Left ventricle myocardium superior (tissue), 1 donor: ENCODE measurements around the gene NAGK. TPM values are rescaled to one million over a fixed set of nuclear protein-coding genes. Genes with fewer than 3 reads are reported as not detected.
"Not testable (repeated sequence)": the region's sequence is repeated elsewhere in the genome, so short reads cannot be mapped to it uniquely, and the experiment has no call there.

Source experiments
- ATAC-seq: fragments of 200-7000 bp; cut with Tn5 transposase; one replicate; pipeline ENCODE4 v1.9.1; 2020; ENCODE audit warnings: mild to moderate bottlenecking, moderate library complexity
- DNase-seq: peaks from one replicate; pipeline ENCODE4 v3.0.0-alpha.2; 2020
- intact Hi-C: fragments of 100-400 bp; cut with micrococcal nuclease; formaldehyde crosslinking; loops from one replicate; pipeline ENCODE4 v1.11.0; 2022
- total RNA-seq: library from RNA; stranded (reverse); fragmentation: NEBNext Ultra II Directional; extraction: Animal tissue kit (Norgen Biotek cat#: 25700); gene quantifications from one replicate; pipeline ENCODE4 v1.2.1, GENCODE V29; 2021
- donor health status: DM: no; HTN: yes; CAD: no; lungs with severe emphysema.

NAGK gene
- total RNA-seq, 1 donor from 2014 or later: 47.8 TPM

DNA sequence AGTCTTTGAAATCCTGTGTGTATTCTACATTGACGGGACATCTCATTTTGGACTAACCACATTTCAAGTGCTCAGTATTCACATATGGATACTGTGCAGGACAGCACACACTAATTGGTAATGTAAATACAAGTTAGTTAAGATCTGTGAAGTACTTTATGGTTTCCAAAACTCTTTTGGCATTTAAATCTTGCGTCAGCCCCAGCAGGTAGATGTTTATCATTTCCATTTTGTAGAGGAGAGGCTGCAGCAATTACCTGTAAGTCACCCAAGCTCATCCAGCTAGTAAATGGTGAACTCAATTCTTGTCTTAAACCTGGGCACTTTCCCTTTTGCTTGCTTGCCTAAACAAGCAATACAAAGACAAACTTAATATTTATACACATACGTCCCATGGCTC is 1.6 kb upstream of the NAGK start:
- DNase-seq (no peak), ATAC-seq (no peak)
- intact Hi-C loops: no loop called here

DNA sequence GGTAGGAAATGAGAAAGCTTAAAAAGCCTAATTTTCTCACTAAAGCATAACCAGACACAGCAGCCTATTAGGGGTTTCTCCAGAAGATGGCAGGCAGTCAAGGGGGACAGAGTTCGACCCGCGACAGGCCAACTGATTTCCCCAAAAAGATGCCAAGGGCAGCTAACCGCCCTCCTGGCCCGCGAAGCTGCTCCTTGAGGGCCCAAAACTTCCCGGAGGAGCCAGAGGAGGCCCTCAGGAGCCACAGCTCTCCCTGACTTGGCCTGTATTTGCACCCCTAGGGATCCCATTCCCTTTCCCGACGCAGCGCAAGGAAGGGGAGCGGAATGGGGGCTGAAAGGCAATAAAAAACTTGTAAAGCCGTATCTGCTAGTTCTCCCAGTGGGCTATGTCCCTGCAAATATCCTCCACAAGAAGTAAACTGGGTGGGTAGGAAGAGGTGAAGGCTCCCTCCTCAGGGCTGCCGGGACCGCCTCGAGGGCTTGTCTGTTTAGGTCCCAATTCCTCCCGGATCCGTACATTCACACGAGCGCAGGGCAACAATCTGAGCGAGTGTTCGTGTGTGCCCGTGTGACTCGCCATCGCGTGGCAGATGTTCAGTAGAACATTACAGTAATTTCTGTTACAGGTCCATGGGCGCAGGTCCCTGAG is 756 bp upstream of the NAGK start:
- intact Hi-C loops: no loop called here
- DNase-seq: no peak
- peak; percentile 40 for ATAC-seq

DNA sequence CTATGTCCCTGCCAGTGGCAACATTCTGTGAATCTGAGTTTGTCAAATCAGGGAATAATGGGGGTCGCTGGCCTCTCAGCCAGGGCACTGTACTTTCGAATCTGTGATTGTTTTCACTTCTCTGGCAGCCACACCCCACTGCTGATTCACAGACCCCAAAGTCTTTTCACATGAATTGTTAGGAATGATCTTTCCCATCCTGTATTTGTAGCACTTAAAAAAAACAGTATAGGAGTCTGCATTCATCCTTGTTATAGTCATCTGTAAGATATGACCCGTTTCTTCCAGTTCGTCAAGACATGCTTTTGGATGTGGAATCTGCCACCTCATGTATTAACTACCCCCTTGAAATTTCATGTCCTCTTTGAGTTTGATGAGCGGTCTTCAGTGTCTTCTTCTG is 928 bp downstream of the NAGK start:
- intact Hi-C loops: no loop called here
- ATAC-seq: no peak

DNA sequence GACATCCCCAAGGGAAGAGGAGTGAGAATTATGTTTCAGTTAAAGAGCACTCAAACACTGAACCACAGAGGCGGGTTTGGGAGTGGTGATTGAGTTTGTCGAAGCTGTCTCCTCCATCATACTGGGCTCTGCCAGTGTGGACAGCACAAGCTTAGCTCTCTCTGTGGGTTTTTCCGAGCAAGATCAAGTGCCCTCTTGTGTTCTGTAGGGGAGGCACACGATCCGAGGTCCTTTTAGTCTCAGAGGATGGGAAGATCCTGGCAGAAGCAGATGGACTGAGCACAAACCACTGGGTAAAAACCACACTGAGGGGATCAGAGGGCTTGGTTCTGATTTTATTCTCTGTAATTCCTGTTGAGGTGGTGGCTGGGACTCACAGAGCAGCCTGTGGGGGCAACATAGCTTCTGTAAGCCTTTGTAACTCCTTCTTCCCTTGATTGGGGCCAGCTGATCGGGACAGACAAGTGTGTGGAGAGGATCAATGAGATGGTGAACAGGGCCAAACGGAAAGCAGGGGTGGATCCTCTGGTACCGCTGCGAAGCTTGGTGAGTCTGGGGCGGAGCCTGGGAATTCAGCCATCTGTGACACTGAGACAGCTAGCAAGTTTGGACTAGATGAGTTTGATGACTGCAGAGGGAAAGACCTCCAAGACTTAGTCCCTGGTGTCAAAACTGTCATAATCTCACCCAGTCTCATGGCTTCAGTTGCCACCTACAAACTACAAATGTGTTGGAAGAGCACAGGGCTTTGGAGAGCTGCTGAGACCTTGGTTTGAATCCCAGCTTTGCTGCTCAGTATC is 2.0 kb downstream of the NAGK start:
- ATAC-seq (no peak), DNase-seq (no peak)
- intact Hi-C loops: no loop called here

More for the DNA sequence above, 928 bp downstream of the NAGK start:
- no peak for DNase-seq

DNA sequence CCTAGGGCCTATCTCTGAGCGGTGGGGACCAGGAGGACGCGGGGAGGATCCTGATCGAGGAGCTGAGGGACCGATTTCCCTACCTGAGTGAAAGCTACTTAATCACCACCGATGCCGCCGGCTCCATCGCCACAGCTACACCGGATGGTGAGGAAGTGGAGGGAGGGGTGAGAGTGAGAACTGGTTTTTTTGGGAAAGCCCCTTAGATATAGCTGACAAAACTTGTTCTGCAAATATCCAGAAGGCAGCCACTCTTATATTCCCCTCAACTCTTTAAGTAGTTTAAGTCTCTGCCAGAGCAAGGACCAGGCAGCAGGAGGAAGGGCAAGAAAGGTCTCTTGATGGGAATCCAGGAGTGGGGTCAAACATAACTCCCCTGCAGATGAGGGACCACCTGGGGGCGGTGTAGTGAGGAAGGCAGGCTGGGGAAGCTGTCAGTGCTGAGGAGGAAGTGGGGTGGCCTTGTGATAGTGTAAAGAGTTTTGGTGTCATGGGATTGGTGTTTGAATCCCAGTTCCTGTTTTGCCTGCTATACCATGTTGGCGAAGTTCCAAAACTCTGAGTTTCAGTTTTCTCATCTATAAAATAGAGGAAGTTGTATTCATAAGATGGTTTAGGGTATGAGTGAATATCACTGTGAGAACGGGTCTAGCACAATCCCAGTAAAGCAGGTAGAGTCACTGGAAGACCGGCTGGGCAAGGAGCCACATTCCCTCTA is 3.4 kb downstream of the NAGK start:
- ATAC-seq: no peak
- intact Hi-C loops: no loop called here
- DNase-seq: no peak

DNA sequence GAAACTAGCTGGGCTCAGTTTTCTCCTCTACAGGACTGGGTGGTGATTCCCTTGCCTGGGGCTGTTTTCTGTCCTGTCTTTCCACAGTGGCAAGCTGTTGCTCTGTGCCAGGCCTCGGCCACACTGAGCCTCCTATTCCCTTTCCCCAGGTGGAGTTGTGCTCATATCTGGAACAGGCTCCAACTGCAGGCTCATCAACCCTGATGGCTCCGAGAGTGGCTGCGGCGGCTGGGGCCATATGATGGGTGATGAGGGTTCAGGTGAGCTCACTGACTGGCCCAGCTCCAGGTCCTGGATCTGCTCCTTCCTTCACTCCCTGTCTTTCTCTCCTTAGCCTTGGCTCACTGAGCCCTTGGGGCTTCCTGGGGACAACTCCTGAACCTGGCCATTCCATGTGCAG is 4.0 kb downstream of the NAGK start:
- ATAC-seq: no peak
- intact Hi-C loops: no loop called here

DNA sequence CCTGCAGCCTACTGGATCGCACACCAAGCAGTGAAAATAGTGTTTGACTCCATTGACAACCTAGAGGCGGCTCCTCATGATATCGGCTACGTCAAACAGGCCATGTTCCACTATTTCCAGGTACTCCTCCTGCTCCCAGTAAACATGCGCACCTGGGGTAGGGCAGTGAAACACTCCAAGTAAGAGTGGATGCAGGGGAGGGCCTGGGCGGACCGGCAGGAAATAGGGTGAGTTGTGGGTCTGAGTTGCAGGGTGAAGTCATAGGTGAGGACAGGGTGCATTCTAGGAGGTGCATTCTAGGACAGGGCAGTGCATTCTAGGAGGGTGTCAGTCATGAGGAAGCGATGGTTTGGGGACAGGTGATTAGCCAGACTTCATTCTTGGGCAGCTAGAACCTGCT is 5.0 kb downstream of the NAGK start:
- ATAC-seq (no peak), DNase-seq (no peak)
- intact Hi-C loops: no loop called here

More for the DNA sequence above, 4.0 kb downstream of the NAGK start:
- no peak for DNase-seq

DNA sequence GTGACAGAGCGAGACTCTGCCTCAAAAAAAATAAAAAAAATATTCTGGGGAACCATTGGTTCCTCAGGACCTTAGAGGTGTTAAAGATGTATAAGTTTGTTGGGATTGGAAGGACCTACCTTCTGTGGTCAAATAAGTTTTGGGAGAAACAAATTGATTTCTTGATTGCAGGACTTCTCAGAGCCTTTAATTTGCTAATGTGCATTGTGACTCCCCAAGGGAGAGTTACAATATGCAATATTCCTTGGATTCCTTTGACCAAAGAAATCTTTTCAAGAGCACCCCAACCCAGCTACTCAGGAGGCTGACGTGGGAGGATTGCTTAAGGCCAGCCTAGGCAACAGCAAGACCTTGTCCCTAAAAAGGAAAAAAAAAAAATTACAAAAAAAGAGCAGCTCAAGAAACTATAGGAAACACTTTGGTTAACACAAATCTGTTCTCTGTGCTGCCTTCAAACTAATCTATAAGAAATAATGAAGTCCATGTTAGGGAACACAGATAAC is 6.5 kb downstream of the NAGK start:
- intact Hi-C loops: no loop called here
- DNase-seq: no peak
- ATAC-seq: no peak

DNA sequence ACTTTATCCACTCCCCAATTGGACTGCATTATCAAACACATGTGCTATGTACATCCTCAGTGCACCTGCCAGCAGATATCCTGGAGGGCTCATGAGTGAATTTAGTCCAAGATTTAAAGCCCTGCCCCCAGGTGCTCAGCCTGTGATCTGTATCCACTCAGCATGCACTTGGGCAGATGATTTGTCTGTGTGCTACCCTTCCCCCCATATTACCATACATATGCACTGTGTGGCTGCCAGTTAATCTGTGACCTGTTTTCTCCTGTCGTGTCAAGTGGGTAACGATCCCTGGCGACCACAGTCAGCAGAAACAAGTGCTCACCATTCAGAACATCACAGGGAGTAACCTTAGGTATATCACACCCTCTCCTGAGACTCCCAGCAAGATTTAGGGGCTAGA is 10.2 kb downstream of the NAGK start:
- ATAC-seq: no peak
- intact Hi-C loops: no loop called here

DNA sequence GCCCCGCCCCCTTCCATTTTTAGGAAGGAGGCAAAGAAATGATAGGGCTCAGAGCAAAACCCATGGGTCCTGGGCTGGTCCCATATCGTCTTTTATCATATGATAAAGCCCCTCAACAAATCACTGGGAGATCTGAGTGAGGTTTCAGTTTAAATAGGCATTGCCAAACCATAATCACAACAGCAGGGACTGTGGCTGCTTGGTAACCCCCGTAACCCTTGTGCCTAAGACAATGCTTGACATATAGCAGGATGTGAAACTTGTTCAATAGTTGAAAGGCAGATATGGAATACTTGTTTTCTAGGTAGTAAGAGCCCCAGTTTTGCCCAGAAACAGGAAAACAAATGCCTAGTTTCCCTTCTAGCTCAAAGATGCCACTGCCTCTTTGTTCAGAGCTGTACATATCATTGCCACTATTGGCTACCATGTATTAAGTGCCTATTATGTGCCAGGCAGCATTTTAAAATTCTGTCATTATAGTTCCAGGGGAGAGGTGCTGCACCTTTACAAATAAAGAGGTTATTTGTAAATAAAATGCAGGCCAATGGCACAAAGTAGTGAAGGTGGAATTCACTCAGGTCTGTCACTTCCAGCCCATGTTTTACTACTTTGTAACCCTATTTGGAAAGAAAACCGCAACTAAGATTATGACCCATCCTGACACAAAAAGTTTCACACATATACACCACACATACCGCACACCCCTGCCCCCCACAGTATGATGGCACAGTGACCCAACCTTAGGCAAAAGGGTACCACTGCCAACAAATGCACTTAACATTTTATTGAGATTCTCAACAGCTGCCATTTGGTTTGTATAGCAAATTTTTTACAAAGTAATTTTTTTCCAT is 14.2 kb downstream of the NAGK start:
- DNase-seq (no peak), ATAC-seq (no peak)
- intact Hi-C loops: no loop called here

More for the DNA sequence above, 10.2 kb downstream of the NAGK start:
- no peak for DNase-seq

DNA sequence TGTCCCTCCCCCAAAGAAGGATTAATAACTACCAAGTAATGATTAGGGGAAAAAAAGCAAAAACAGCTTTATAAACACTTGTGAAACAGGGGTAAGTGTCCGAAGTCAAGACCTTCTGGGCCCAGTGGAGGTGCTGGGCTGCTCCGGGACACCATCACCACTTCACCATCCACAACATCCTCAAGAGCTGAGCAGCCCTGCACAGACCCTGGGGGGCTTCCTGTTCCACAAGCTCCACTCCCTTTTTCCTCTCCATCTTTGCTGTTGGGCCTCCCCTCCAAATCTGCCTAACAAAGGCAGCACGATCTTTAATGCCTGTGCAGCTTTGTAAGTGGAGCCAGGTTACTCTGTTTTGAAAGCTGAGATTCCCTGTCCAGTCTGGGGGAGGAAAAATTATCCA is 14.8 kb downstream of the NAGK start:
- ATAC-seq, DNase-seq, intact Hi-C loops: not testable (repeated sequence)

DNA sequence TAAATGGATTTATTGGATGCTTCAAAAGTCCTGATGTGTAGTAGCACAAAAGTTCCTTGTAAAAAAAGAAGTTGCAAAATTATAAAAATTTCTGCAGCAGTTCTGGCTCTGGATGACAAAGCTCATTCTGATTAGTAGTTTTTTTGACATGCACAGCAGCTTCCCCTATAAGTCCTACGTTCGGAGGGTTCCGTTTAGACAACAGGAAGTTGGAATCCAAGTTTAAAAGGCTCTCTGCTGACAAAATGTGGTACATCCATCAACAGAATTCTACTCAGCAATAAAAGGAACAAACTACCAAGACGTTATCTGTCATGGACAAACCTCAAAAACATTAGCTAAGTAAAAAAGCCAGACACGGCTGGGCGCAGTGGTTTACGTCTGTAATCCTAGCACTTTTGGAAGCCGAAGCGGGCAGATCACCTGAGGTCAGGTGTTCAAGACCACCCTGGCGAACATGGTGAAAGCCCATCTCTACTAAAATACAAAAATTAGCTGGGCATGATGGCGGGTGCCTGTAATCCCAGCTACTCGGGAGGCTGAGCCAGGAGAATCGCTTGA is 15.4 kb downstream of the NAGK start:
- ATAC-seq: peak; percentile 32
- intact Hi-C loops, DNase-seq: not testable (repeated sequence)

DNA sequence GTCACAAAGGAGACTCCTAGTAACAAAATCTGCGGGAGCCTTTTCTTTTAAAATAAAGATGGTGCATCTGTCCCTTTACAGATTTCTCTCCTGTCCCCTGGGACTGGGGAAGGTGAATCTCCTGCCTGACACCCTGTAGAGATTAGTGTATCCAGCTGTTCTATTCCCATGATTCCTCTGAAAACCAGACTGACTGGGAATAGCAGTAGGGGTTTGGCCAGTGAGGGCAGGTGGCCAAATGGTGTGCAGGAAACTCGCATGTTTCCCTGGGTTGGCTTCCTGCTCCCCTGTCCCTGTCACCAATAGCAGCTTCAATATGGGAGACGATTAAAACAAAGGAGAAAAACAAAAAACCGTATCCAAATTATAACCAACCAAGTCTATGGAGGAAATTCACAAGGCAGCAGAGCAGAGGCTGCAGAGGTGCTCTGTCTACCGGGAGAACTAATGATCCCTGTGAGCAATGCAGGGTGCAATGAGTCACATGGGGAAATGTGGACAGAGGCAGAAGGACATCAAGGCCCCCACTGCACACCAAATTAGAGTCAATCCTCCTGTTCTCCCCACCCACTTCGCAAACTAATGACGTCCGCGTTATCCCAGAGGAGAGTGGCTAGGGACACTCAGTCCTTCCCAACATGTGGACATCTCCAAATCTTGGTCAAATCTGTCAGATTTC is 17.0 kb downstream of the NAGK start:
- DNase-seq, ATAC-seq, intact Hi-C loops: not testable (repeated sequence)

DNA sequence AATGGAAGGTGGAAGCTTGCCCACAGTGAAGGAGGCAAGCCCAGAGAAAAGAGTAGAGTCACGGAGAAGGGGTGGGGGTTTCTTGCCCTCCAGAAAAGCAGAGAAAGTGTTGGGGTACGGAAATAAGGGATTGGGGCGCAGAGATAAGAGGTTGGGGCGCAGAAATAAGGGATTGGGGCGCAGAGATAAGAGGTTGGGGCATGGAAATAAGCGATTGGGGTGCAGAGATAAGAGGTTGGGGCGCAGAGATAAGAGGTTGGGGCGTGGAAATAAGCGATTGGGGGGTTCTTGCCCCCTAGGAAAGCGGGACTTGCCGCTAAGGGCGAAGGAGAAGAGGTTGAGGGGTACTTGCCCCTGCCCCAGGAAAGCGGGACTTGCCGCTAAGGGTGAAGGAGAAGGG is 21.0 kb downstream of the NAGK start:
- intact Hi-C loops, ATAC-seq: not testable (repeated sequence)

DNA sequence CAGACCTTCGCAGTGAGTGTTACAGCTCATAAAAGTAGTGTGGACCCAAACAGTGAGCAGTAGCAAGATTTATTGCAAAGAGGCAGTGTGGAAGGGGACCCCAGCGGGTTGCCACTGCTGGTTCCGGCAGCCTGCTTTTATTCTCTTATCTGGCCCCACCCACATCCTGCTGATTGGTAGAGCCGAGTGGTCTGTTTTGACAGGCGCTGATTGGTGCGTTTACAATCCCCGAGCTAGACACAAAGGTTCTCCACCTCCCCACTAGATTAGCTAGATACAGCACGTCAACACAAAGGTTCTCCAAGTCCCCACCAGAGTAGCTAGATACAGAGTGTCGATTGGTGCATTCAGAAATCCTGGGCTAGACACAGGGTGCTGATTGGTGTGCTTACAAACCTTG is 23.4 kb downstream of the NAGK start:
- ATAC-seq, DNase-seq, intact Hi-C loops: not testable (repeated sequence)

More for the DNA sequence above, 21.0 kb downstream of the NAGK start:
- DNase-seq: not testable (repeated sequence)

DNA sequence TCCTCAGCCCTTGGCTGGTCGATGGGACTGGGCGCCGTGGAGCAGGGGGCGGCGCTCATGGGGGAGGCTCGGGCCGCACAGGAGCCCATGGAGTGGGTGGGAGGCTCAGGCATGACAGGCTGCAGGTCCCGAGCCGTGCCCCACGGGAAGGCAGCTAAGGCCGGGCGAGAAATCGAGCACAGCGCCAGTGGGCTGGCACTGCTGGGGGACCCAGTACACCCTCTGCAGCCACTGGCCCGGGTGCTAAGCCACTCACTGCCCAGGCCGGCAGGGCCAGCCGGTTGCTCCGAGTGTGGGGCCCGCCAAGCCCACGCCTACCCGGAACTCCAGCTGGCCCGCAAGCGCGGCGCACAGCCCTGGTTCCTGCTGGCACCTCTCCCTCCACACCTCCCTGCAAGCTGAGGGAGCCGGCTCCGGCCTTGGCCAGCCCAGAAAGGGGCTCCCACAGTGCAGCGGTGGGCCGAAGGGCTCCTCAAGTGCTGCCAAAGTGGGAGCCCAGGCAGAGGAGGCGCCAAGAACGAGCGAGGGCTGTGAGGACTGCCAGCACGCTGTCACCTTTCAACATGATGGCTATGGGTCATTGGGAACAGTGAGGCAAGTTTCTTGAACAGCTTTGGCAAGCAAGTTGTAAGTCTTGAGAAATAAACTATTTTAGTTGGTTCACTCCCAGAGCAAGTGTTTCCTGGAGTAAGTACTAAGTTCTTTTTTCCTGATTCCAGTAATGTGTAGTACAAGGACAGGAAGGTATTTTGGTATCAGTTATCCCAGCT is 24.2 kb downstream of the NAGK start:
- DNase-seq, ATAC-seq, intact Hi-C loops: not testable (repeated sequence)
